ENCODE measurements around the gene MCU.

- TF ChIP-seq CEBPZ (IDR thresholded peaks at IDR 0.05; ENCODE audit: low read depth, low read length): no peak
- TF ChIP-seq, protein P1, sequence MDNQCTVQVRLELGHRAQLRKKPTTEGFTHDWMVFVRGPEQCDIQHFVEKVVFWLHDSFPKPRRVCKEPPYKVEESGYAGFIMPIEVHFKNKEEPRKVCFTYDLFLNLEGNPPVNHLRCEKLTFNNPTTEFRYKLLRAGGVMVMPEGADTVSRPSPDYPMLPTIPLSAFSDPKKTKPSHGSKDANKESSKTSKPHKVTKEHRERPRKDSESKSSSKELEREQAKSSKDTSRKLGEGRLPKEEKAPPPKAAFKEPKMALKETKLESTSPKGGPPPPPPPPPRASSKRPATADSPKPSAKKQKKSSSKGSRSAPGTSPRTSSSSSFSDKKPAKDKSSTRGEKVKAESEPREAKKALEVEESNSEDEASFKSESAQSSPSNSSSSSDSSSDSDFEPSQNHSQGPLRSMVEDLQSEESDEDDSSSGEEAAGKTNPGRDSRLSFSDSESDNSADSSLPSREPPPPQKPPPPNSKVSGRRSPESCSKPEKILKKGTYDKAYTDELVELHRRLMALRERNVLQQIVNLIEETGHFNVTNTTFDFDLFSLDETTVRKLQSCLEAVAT (IDR thresholded peaks at IDR 0.05): no peak
- TF ChIP-seq BCL11A (IDR thresholded peaks at IDR 0.05; ENCODE audit: low read depth, low read length): no peak
Observed at GRCh38 chr10:72691863-72692743, at the start of gene MCU.

All from GM12878 (cell line).